HG02943 (cell line): ENCODE data around the gene SHISA5.
"Not testable (repeated sequence)": the region's sequence is repeated elsewhere in the genome, so short reads cannot be mapped to it uniquely, and the experiment has no call there.

ENCODE experiments used
- ATAC-seq: cut with Tn5 transposase; IDR thresholded peaks from one replicate; pipeline ENCODE4 v1.9.1; 2021; ENCODE audit warnings: mild to moderate bottlenecking, low read depth, moderate library complexity; ENCODE audit not compliant: unreplicated experiment

SHISA5 gene

GRCh38 chr3:48504051-48504946, at the start of gene SHISA5:
SHISA5 (minus strand) TSS chr3:48504174; CDS start chr3:48504094, 80 bp downstream.
- no peak for ATAC-seq

GRCh38 chr3:48553361-48553760, 49.4 kb upstream of the SHISA5 start:
- no peak for ATAC-seq

GRCh38 chr3:48552111-48552951, 48.4 kb upstream of the SHISA5 start:
- no peak for ATAC-seq

GRCh38 chr3:48551651-48552050, 47.7 kb upstream of the SHISA5 start:
- not testable (repeated sequence) for ATAC-seq

GRCh38 chr3:48548729-48549705, 45.0 kb upstream of the SHISA5 start:
- no peak for ATAC-seq

- ATAC-seq, result no peak
Measured at GRCh38 chr3:48548126-48548525, 44.2 kb upstream of the SHISA5 start.

- ATAC-seq, result no peak
Measured at GRCh38 chr3:48546203-48546829, 42.3 kb upstream of the SHISA5 start.

- no peak for ATAC-seq
Measured at GRCh38 chr3:48544141-48544540, 40.2 kb upstream of the SHISA5 start.

- ATAC-seq, result no peak
Measured at GRCh38 chr3:48543271-48543866, 39.4 kb upstream of the SHISA5 start.

GRCh38 chr3:48538451-48538850, 34.5 kb upstream of the SHISA5 start:
- ATAC-seq, result no peak

GRCh38 chr3:48536785-48537184, 32.8 kb upstream of the SHISA5 start:
- ATAC-seq, result no peak

- no peak for ATAC-seq
Measured at GRCh38 chr3:48536116-48536515, 32.1 kb upstream of the SHISA5 start.

GRCh38 chr3:48535578-48535977, 31.6 kb upstream of the SHISA5 start:
- no peak for ATAC-seq

- no peak for ATAC-seq
Measured at GRCh38 chr3:48532977-48533337, 29.0 kb upstream of the SHISA5 start.

GRCh38 chr3:48532271-48532976, 28.4 kb upstream of the SHISA5 start:
- no peak for ATAC-seq

- ATAC-seq, result not testable (repeated sequence)
Measured at GRCh38 chr3:48530701-48531100, 26.7 kb upstream of the SHISA5 start.

GRCh38 chr3:48528754-48529153, 24.8 kb upstream of the SHISA5 start:
- ATAC-seq, result no peak

GRCh38 chr3:48528048-48528447, 24.1 kb upstream of the SHISA5 start:
- ATAC-seq, result no peak

GRCh38 chr3:48524970-48525369, 21.0 kb upstream of the SHISA5 start:
- no peak for ATAC-seq
